Ishikawa (cell line): Measurements from ENCODE around the gene PPP2R2C.

Experiments
- CEBPB ChIP-seq: IDR thresholded peaks from 2 replicates; pipeline ENCODE4 v1.6.1; 2012
- CREB1 ChIP-seq: IDR thresholded peaks from 2 replicates; pipeline ENCODE4 v1.6.1; 2012; ENCODE audit warnings: low read depth
- EGR1 ChIP-seq: IDR thresholded peaks from 2 replicates; pipeline ENCODE4 v1.6.1; 2012
- EP300 ChIP-seq: IDR thresholded peaks from 2 replicates; pipeline ENCODE4 v1.6.1; 2012; ENCODE audit warnings: borderline replicate concordance
- FOXM1 ChIP-seq: IDR thresholded peaks from 2 replicates; pipeline ENCODE4 v1.6.1; 2012; ENCODE audit warnings: low read depth, borderline replicate concordance
- NFIC ChIP-seq: IDR thresholded peaks from 2 replicates; pipeline ENCODE4 v1.6.1; 2012
- RAD21 ChIP-seq: IDR thresholded peaks from 2 replicates; pipeline ENCODE4 v1.6.1; 2012; ENCODE audit warnings: low read depth
- REST ChIP-seq: IDR thresholded peaks from 2 replicates; pipeline ENCODE4 v1.6.1; 2012; ENCODE audit warnings: low read depth, mild to moderate bottlenecking
- TAF1 ChIP-seq: IDR thresholded peaks from 2 replicates; pipeline ENCODE4 v1.6.1; 2012; ENCODE audit warnings: low read depth, mild to moderate bottlenecking
- TCF12 ChIP-seq: IDR thresholded peaks from 2 replicates; pipeline ENCODE4 v1.6.1; 2012; ENCODE audit warnings: low read depth
- TEAD4 ChIP-seq: IDR thresholded peaks from 2 replicates; pipeline ENCODE4 v1.6.1; 2012
- YY1 ChIP-seq: IDR thresholded peaks from 2 replicates; pipeline ENCODE4 v1.6.1; 2012; ENCODE audit warnings: low read depth
- ZBTB7A ChIP-seq: IDR thresholded peaks from 2 replicates; pipeline ENCODE4 v1.6.1; 2012; ENCODE audit warnings: low read depth
- TF ChIP-seq, protein P1 (sequence below): IDR thresholded peaks from 2 replicates; pipeline ENCODE4 v1.6.1; 2012
- TF ChIP-seq, protein P2 (sequence below): IDR thresholded peaks from 2 replicates; pipeline ENCODE4 v1.6.1; 2012

Gene PPP2R2C

GRCh38 chr4:6444582-6444981 is 27.8 kb downstream of the PPP2R2C start:
- TF ChIP-seq CEBPB (no peak), TCF12 (no peak), FOXM1 (no peak), ZBTB7A (no peak), TAF1 (no peak), NFIC (no peak), EP300 (no peak)
- TF ChIP-seq, protein P1, sequence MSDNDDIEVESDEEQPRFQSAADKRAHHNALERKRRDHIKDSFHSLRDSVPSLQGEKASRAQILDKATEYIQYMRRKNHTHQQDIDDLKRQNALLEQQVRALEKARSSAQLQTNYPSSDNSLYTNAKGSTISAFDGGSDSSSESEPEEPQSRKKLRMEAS: no peak

GRCh38 chr4:6443035-6444023 is 29.1 kb downstream of the PPP2R2C start:
- TF ChIP-seq, protein P2, sequence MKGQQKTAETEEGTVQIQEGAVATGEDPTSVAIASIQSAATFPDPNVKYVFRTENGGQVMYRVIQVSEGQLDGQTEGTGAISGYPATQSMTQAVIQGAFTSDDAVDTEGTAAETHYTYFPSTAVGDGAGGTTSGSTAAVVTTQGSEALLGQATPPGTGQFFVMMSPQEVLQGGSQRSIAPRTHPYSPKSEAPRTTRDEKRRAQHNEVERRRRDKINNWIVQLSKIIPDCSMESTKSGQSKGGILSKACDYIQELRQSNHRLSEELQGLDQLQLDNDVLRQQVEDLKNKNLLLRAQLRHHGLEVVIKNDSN: no peak
- no peak for TF ChIP-seq TCF12
- TF ChIP-seq YY1: no peak
- TF ChIP-seq REST: no peak
- TF ChIP-seq ZBTB7A: no peak
- no peak for TF ChIP-seq CREB1
- TF ChIP-seq NFIC: no peak
- no peak for TF ChIP-seq CEBPB
- TF ChIP-seq EGR1: no peak
- TF ChIP-seq, protein P1: no peak
- no peak for TF ChIP-seq FOXM1
- no peak for TF ChIP-seq TAF1
- no peak for TF ChIP-seq EP300

- TF ChIP-seq RAD21 (no peak), TCF12 (no peak), EP300 (no peak), ZBTB7A (no peak), YY1 (no peak), TEAD4 (no peak), CREB1 (no peak), FOXM1 (no peak), REST (no peak), NFIC (no peak), CEBPB (no peak), EGR1 (no peak), TAF1 (no peak)
- TF ChIP-seq, protein P1: no peak
- TF ChIP-seq, protein P2: no peak
Measured at GRCh38 chr4:6442555-6442954, 29.9 kb downstream of the PPP2R2C start.

DNA sequence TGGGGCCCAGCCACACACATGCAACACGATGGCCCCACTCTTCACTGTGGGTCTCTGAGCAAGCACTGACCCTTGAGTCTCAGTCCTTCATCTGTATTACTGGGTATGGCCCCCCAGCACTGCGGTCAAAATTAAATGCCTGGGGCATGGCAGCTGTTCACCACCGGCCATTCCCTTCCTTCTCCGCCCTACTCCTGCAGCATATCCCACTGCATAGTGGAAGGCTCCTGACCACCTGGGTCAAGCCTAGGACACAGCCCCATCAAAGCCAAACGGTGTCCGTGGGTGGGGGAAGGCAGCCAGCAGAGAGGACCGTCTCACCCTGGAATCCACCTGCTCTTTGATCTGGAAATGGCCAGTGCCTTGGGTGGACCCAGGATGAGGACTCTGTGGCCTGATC is 30.7 kb downstream of the PPP2R2C start:
- TF ChIP-seq, protein P1: no peak
- no peak for TF ChIP-seq CEBPB

- TF ChIP-seq REST (no peak), TCF12 (no peak), ZBTB7A (no peak), CREB1 (no peak), CEBPB (no peak), TEAD4 (no peak), RAD21 (no peak)
- TF ChIP-seq, protein P2: no peak
Measured at GRCh38 chr4:6441202-6441582, 31.2 kb downstream of the PPP2R2C start.
